MM.1S (cell line): ENCODE results near the gene POLR2F.

ENCODE experiments used
- EZH2 ChIP-seq: fragments of 300-600 bp; sonication (generic); optimal IDR thresholded peaks from 2 replicates; pipeline ENCODE3; 2017; ENCODE audit warnings: low read depth, mild to moderate bottlenecking, antibody characterized with exemption, low read length, mixed read lengths
- EZH2phosphoT487 ChIP-seq: fragments of 300-600 bp; sonication (generic); IDR thresholded peaks from 2 replicates; pipeline ENCODE4 v1.6.1; 2018; ENCODE audit warnings: antibody characterized with exemption, low read length
- TF ChIP-seq, protein P1 (sequence below): fragments of 300-600 bp; sonication (generic); IDR thresholded peaks from 2 replicates; pipeline ENCODE4 v1.5.1; 2016; ENCODE audit warnings: antibody characterized with exemption, low read length, mixed read lengths

GRCh38 chr22:37971475-37972434 lies 18.3 kb downstream of the POLR2F start:
- TF ChIP-seq, protein P1, sequence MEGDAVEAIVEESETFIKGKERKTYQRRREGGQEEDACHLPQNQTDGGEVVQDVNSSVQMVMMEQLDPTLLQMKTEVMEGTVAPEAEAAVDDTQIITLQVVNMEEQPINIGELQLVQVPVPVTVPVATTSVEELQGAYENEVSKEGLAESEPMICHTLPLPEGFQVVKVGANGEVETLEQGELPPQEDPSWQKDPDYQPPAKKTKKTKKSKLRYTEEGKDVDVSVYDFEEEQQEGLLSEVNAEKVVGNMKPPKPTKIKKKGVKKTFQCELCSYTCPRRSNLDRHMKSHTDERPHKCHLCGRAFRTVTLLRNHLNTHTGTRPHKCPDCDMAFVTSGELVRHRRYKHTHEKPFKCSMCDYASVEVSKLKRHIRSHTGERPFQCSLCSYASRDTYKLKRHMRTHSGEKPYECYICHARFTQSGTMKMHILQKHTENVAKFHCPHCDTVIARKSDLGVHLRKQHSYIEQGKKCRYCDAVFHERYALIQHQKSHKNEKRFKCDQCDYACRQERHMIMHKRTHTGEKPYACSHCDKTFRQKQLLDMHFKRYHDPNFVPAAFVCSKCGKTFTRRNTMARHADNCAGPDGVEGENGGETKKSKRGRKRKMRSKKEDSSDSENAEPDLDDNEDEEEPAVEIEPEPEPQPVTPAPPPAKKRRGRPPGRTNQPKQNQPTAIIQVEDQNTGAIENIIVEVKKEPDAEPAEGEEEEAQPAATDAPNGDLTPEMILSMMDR = no peak
- TF ChIP-seq EZH2phosphoT487 (no peak), EZH2 (no peak)
